Subcutaneous adipose tissue (tissue), 4 donors: ENCODE results near the gene SCFD1. TPM values are rescaled to one million over a fixed set of nuclear protein-coding genes. Genes with fewer than 3 reads are reported as not detected.

Experiments used
- CTCF ChIP-seq: fragments of 450-650 bp; IDR thresholded peaks from one replicate; pipeline ENCODE4 v1.5.1; 2016; ENCODE audit warnings: low read depth, mild to moderate bottlenecking, control low read depth, antibody characterized with exemption, moderate library complexity
- total RNA-seq, 4 donors: library from RNA; depleted of rRNA; stranded (reverse); fragments of >200 nt; gene quantifications; one replicate each; pipeline ENCODE4 v1.1.0, GENCODE V29; 2016

The SCFD1 gene, protein sequence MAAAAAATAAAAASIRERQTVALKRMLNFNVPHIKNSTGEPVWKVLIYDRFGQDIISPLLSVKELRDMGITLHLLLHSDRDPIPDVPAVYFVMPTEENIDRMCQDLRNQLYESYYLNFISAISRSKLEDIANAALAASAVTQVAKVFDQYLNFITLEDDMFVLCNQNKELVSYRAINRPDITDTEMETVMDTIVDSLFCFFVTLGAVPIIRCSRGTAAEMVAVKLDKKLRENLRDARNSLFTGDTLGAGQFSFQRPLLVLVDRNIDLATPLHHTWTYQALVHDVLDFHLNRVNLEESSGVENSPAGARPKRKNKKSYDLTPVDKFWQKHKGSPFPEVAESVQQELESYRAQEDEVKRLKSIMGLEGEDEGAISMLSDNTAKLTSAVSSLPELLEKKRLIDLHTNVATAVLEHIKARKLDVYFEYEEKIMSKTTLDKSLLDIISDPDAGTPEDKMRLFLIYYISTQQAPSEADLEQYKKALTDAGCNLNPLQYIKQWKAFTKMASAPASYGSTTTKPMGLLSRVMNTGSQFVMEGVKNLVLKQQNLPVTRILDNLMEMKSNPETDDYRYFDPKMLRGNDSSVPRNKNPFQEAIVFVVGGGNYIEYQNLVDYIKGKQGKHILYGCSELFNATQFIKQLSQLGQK
- 100 to 1,000 TPM in 1 of 4 donors, 10 to 100 TPM in 3; 54.1 to 122 (median 77.3) TPM for total RNA-seq

- no peak for TF ChIP-seq CTCF
Measured at GRCh38 chr14:30621940-30622830, at the start of gene SCFD1. SCFD1 (plus strand) TSS chr14:30622319; CDS start chr14:30622339, 20 bp downstream.

- TF ChIP-seq CTCF = no peak
Measured at GRCh38 chr14:30572771-30573170, 49.3 kb upstream of the SCFD1 start.

DNA sequence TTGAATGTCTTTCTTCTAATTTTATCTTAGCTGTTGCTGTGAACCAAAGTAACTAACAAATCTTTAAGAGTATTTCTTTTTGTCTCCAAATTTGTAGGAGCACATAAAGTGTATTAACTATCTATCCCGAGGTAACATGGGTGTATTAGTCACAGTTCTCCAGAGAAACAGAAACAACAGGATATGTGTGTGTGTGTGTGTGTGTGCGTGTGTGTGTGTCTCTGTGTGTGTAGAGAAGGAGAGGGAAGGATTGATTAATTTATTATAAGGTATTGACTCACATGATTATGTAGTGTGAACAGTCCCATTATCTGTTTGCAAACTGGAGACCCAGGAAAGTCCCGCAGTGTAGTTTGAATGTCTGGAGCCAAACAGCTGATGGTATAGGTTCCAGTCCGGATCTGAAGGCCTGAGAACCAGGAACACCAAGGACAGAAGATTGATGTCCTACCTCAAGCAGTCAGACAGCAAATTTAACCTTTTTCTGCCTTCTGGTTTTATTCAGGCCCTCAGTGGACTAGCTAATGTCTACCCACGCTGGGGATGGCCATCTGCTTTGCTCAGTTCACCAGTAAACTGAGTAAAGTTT, 48.8 kb upstream of the SCFD1 start:
- TF ChIP-seq CTCF = no peak

GRCh38 chr14:30573966-30574365, 48.2 kb upstream of the SCFD1 start:
- no peak for TF ChIP-seq CTCF

- TF ChIP-seq CTCF = no peak
Measured at GRCh38 chr14:30580616-30581282, 41.4 kb upstream of the SCFD1 start.

GRCh38 chr14:30581283-30581625, 40.9 kb upstream of the SCFD1 start:
- no peak for TF ChIP-seq CTCF
